UCSD-AML1 (cell line): ENCODE data around the gene ACOT9.
"Not testable (repeated sequence)": the region's sequence is repeated elsewhere in the genome, so short reads cannot be mapped to it uniquely, and the experiment has no call there.

Experiments used
- DNase-seq: peaks from one replicate; lab custom pipeline; 2025; ENCODE audit not compliant: unreplicated experiment; lab: John Stamatoyannopoulos, UW

Gene ACOT9

GRCh38 chrX:23765868-23766267 is 22.8 kb upstream of the ACOT9 start:
- DNase-seq, result no peak

GRCh38 chrX:23765449-23765848 is 22.4 kb upstream of the ACOT9 start:
- DNase-seq, result no peak

- no peak for DNase-seq
These were observed 21.3 kb upstream of the ACOT9 start for GRCh38 chrX:23764188-23764984.

GRCh38 chrX:23759821-23760220 is 16.7 kb upstream of the ACOT9 start:
- no peak for DNase-seq

- peak; percentile 45 for DNase-seq
These were observed 13.1 kb upstream of the ACOT9 start for GRCh38 chrX:23756165-23756564.

GRCh38 chrX:23754664-23755063 is 11.6 kb upstream of the ACOT9 start:
- no peak for DNase-seq

- no peak for DNase-seq
These were observed 9.8 kb upstream of the ACOT9 start for GRCh38 chrX:23752740-23753415.

- no peak for DNase-seq
These were observed 6.5 kb upstream of the ACOT9 start for GRCh38 chrX:23749576-23749975.

- no peak for DNase-seq
These were observed 6.1 kb upstream of the ACOT9 start for GRCh38 chrX:23749129-23749528.

- DNase-seq, result no peak
These were observed 2.7 kb upstream of the ACOT9 start for GRCh38 chrX:23745786-23746185.

GRCh38 chrX:23743623-23743971 is 521 bp upstream of the ACOT9 start:
- DNase-seq, result not testable (repeated sequence)

GRCh38 chrX:23742174-23742696 is 841 bp downstream of the ACOT9 start:
- peak; percentile 10 for DNase-seq

- DNase-seq, result no peak
These were observed 5.7 kb downstream of the ACOT9 start for GRCh38 chrX:23737413-23737812.

- no peak for DNase-seq
These were observed 7.0 kb downstream of the ACOT9 start for GRCh38 chrX:23736030-23736429.

GRCh38 chrX:23732704-23733103 is 10.4 kb downstream of the ACOT9 start:
- DNase-seq, result no peak

- DNase-seq, result no peak
These were observed 11.1 kb downstream of the ACOT9 start for GRCh38 chrX:23731951-23732350.

GRCh38 chrX:23729214-23729613 is 13.9 kb downstream of the ACOT9 start:
- no peak for DNase-seq

GRCh38 chrX:23727206-23727605 is 15.9 kb downstream of the ACOT9 start:
- DNase-seq, result no peak

- peak; percentile 40 for DNase-seq
These were observed 16.9 kb downstream of the ACOT9 start for GRCh38 chrX:23726191-23726590.

- DNase-seq, result no peak
These were observed 22.9 kb downstream of the ACOT9 start for GRCh38 chrX:23720117-23720677.

GRCh38 chrX:23705235-23705634 is 37.8 kb downstream of the ACOT9 start:
- no peak for DNase-seq

GRCh38 chrX:23704673-23705206 is 38.3 kb downstream of the ACOT9 start:
- DNase-seq, result no peak
